ENCODE measurements around the gene APLP1.
"Not testable (repeated sequence)": the region's sequence is repeated elsewhere in the genome, so short reads cannot be mapped to it uniquely, and the experiment has no call there.

The APLP1 gene

DNA sequence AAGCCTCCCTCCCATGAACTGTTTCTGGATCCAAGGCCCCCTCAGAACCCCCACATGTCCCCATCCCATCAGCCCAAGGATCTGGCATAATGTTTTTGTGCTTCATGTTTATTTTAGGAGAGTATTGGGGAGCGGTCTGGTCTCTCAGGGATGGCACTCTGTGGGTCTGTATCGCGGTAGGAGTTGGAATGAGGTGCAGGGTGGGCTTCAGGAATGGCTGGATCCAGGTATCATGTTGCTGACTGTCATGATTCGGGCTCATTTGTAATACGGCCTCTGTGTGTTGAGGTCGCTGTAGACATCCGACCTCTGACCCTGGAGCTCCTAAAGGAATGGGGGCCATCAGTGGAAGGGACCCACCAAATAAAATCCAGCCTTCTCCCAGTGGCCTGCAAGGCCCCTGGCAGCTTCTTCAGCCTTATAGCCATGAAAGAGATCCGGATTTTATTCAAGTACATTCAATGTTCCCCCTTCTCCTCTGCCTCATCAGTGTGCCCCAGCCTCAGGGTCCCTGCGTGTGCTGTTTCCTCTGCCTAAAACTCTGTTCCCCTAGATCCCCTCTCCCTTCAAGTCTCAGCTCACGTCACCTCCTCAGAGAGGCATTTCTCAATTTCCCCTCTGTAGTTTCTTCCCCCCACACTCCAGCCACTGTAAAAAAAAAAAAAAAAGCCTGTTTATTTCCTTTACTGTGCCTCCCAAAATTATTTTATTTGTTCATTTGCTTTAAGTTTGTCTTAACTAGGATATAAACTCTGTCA lies 36.1 kb downstream of the APLP1 start:
- H3K9me3 ChIP-seq (ENCODE audit: control insufficient read depth, low read length) = no peaks in the 10 kb centered on the region

DNA sequence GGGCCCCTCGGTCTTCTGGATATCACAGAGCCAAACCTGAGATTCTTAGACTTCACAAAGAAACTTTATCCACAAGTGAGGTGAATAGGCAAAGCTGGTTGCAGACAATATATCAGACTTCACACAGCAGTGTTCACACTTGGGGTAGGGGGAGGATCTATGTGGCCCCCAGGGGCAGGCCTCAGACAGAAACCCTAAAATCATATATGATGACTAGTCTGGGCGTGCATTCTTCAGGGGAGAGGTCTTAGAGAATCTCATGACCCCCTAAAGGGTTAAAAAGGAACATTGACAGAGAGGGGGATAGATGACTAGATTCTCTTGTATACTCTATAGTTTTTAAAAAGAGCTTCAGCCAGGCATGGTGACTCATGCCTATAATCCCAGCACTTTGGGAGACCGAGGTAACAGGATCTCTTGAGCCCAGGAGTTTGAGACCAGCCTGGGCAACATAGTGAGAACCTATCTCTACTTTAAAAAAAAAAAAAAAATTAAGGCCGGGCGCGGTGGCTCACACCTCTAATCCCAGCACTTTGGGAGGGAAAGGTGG lies 36.9 kb downstream of the APLP1 start:
- no peak overlapping the region for H3K4me3 ChIP-seq (ENCODE audit: low read length)
- no peaks in the 10 kb centered on the region for H3K36me3 ChIP-seq (ENCODE audit: control insufficient read depth, insufficient read depth, low read length)
- H3K9me3 ChIP-seq (ENCODE audit: control insufficient read depth, low read length) = no peaks in the 10 kb centered on the region
- no peaks in the 10 kb centered on the region for H3K27me3 ChIP-seq (ENCODE audit: control insufficient read depth, insufficient read depth, low read length)
- peaks cover 6% of the 10 kb centered on the region for H3K4me1 ChIP-seq (ENCODE audit: control insufficient read depth, insufficient read depth, low read length)
- H3K9ac ChIP-seq (ENCODE audit: low read length) = no peak overlapping the region

More for the DNA sequence above, 36.1 kb downstream of the APLP1 start:
- Histone ChIP-seq H3K4me1 (ENCODE audit: control insufficient read depth, insufficient read depth, low read length) (peaks cover 6% of the 10 kb centered on the region), H3K27me3 (ENCODE audit: control insufficient read depth, insufficient read depth, low read length) (no peaks in the 10 kb centered on the region), H3K36me3 (ENCODE audit: control insufficient read depth, insufficient read depth, low read length) (no peaks in the 10 kb centered on the region), H3K9ac (ENCODE audit: low read length) (no peak overlapping the region), H3K4me3 (ENCODE audit: low read length) (no peak overlapping the region)

- Histone ChIP-seq H3K4me3 (ENCODE audit: low read length) (no peak overlapping the region), H3K36me3 (ENCODE audit: control insufficient read depth, insufficient read depth, low read length) (no peaks in the 10 kb centered on the region), H3K9me3 (ENCODE audit: control insufficient read depth, low read length) (no peaks in the 10 kb centered on the region), H3K4me1 (ENCODE audit: control insufficient read depth, insufficient read depth, low read length) (peaks cover 6% of the 10 kb centered on the region), H3K9ac (ENCODE audit: low read length) (peak overlapping the region; percentile 22), H3K27me3 (ENCODE audit: control insufficient read depth, insufficient read depth, low read length) (no peaks in the 10 kb centered on the region)
Observed at GRCh38 chr19:35907377-35907745, 39.0 kb downstream of the APLP1 start.

DNA sequence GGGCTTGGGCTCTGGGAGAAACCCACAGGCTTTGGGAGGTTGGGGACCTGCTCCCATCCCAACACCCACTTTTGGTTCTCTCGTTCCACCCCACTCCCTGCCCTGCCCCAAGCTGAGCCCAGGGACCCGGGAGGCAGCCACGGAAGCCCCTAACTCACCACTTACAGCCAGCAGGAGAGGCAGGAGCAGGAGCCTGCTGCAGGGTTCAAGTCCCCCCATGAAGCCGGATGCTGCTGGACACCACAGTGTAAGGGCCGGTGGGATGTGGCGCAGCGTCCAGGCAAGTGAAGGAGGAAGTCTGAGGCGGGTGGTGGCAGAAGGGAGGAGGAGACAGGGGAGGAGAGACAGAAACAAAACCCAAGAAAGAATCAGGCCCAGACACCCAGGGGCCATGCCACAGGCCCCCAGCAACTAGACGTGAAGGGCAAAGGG lies 39.7 kb downstream of the APLP1 start, which contains the start of gene TYROBP:
TYROBP (minus strand) TSS at position 286 of the 432 bp plus-strand sequence; CDS start at position 219, 67 bp downstream.
- Histone ChIP-seq H3K4me1 (ENCODE audit: control insufficient read depth, insufficient read depth, low read length) (peaks cover 6% of the 10 kb centered on the region), H3K9ac (ENCODE audit: low read length) (peak within 1 kb of the TSS; percentile 25), H3K36me3 (ENCODE audit: control insufficient read depth, insufficient read depth, low read length) (no peaks in the 10 kb centered on the region), H3K9me3 (ENCODE audit: control insufficient read depth, low read length) (no peaks in the 10 kb centered on the region), H3K4me3 (ENCODE audit: low read length) (no peak within 1 kb of the TSS), H3K27me3 (ENCODE audit: control insufficient read depth, insufficient read depth, low read length) (no peaks in the 10 kb centered on the region)

- H3K36me3 ChIP-seq (ENCODE audit: control insufficient read depth, insufficient read depth, low read length) = no peaks in the 10 kb centered on the region
- H3K27me3 ChIP-seq (ENCODE audit: control insufficient read depth, insufficient read depth, low read length) = no peaks in the 10 kb centered on the region
- no peaks in the 10 kb centered on the region for H3K4me1 ChIP-seq (ENCODE audit: control insufficient read depth, insufficient read depth, low read length)
- H3K4me3 ChIP-seq (ENCODE audit: low read length) = no peak overlapping the region
- no peaks in the 10 kb centered on the region for H3K9me3 ChIP-seq (ENCODE audit: control insufficient read depth, low read length)
- H3K9ac ChIP-seq (ENCODE audit: low read length) = peak overlapping the region; percentile 25
Observed at GRCh38 chr19:35908973-35909683, 40.8 kb downstream of the APLP1 start.

DNA sequence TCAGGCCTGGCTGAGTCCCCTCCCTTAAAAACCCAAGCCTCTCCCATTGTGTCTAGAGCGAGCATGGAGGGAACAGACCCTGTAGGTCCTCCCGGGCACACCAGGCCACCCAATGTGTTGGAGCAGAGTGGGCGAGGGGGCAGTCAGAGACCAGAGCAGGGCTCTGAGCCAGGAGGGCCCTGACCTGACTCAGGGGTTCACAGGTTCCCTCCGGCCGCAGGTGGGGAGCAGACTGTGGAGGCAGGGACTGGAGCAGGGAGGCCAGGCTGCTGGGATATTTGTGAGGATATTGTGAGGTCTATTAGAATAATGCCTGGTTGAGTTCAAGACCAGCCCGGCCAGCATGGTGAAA lies 41.3 kb downstream of the APLP1 start:
- no peak overlapping the region for H3K4me3 ChIP-seq (ENCODE audit: low read length)
- no peaks in the 10 kb centered on the region for H3K9me3 ChIP-seq (ENCODE audit: control insufficient read depth, low read length)
- H3K36me3 ChIP-seq (ENCODE audit: control insufficient read depth, insufficient read depth, low read length) = no peaks in the 10 kb centered on the region
- no peak overlapping the region for H3K9ac ChIP-seq (ENCODE audit: low read length)
- H3K27me3 ChIP-seq (ENCODE audit: control insufficient read depth, insufficient read depth, low read length) = no peaks in the 10 kb centered on the region
- H3K4me1 ChIP-seq (ENCODE audit: control insufficient read depth, insufficient read depth, low read length) = no peaks in the 10 kb centered on the region

DNA sequence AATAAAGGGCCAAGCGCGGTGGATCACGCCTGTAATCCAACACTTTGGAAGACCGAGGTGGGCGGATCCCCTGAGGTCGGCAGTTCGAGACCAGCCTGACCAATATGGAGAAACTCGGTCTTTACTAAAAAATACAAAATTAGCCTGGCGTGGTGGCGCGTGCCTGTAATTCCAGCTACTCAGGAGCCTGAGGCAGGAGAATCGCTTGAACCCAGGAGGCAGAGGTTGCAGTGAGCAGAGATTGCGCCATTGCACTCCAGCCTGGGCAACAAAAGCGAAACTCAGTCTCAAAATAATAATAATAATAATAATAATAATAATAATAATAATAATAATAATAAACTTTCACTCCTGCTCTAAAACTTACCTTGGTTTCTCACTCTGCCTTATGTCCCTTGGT lies 42.0 kb downstream of the APLP1 start:
- not testable (repeated sequence) for H3K4me1 ChIP-seq (ENCODE audit: control insufficient read depth, insufficient read depth, low read length); H3K4me3 ChIP-seq (ENCODE audit: low read length); H3K27me3 ChIP-seq (ENCODE audit: control insufficient read depth, insufficient read depth, low read length); H3K9ac ChIP-seq (ENCODE audit: low read length); H3K36me3 ChIP-seq (ENCODE audit: control insufficient read depth, insufficient read depth, low read length); H3K9me3 ChIP-seq (ENCODE audit: control insufficient read depth, low read length)

- Histone ChIP-seq H3K9ac (ENCODE audit: low read length) (no peak overlapping the region), H3K36me3 (ENCODE audit: control insufficient read depth, insufficient read depth, low read length) (no peaks in the 10 kb centered on the region), H3K9me3 (ENCODE audit: control insufficient read depth, low read length) (no peaks in the 10 kb centered on the region), H3K27me3 (ENCODE audit: control insufficient read depth, insufficient read depth, low read length) (no peaks in the 10 kb centered on the region), H3K4me1 (ENCODE audit: control insufficient read depth, insufficient read depth, low read length) (no peaks in the 10 kb centered on the region), H3K4me3 (ENCODE audit: low read length) (no peak overlapping the region)
Observed at GRCh38 chr19:35911173-35911572, 42.8 kb downstream of the APLP1 start.

DNA sequence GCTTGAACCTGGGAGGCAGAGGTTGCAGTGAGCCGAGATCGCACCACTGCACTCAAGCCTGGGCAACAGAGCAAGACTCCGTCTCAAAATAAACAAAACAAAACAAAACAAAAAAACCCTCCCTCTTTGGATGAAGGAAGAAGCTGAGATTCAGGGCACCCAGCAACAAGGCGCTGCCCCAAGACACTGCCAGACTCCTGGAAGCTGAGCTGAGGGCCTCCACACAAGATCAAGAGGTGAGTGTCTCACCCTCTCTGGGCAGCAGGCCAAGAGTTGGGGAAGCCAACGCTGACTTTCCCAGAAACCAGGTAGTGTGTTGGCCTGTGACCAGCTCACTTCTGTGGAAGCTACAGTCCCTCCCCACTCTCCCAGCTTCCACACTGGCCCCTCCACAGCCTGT lies 43.4 kb downstream of the APLP1 start:
- Histone ChIP-seq H3K4me1 (ENCODE audit: control insufficient read depth, insufficient read depth, low read length) (no peaks in the 10 kb centered on the region), H3K27me3 (ENCODE audit: control insufficient read depth, insufficient read depth, low read length) (no peaks in the 10 kb centered on the region)

GRCh38 chr19:35913589-35913988 lies 45.2 kb downstream of the APLP1 start:
- Histone ChIP-seq H3K4me3 (ENCODE audit: low read length) (no peak overlapping the region), H3K36me3 (ENCODE audit: control insufficient read depth, insufficient read depth, low read length) (no peaks in the 10 kb centered on the region), H3K9me3 (ENCODE audit: control insufficient read depth, low read length) (no peaks in the 10 kb centered on the region), H3K4me1 (ENCODE audit: control insufficient read depth, insufficient read depth, low read length) (no peaks in the 10 kb centered on the region), H3K9ac (ENCODE audit: low read length) (no peak overlapping the region), H3K27me3 (ENCODE audit: control insufficient read depth, insufficient read depth, low read length) (no peaks in the 10 kb centered on the region)

More for the DNA sequence above, 43.4 kb downstream of the APLP1 start:
- Histone ChIP-seq H3K9ac (ENCODE audit: low read length) (no peak overlapping the region), H3K36me3 (ENCODE audit: control insufficient read depth, insufficient read depth, low read length) (no peaks in the 10 kb centered on the region), H3K4me3 (ENCODE audit: low read length) (no peak overlapping the region), H3K9me3 (ENCODE audit: control insufficient read depth, low read length) (no peaks in the 10 kb centered on the region)

- Histone ChIP-seq H3K4me3 (ENCODE audit: low read length) (no peak overlapping the region), H3K4me1 (ENCODE audit: control insufficient read depth, insufficient read depth, low read length) (no peaks in the 10 kb centered on the region), H3K9ac (ENCODE audit: low read length) (no peak overlapping the region), H3K9me3 (ENCODE audit: control insufficient read depth, low read length) (no peaks in the 10 kb centered on the region), H3K36me3 (ENCODE audit: control insufficient read depth, insufficient read depth, low read length) (no peaks in the 10 kb centered on the region), H3K27me3 (ENCODE audit: control insufficient read depth, insufficient read depth, low read length) (no peaks in the 10 kb centered on the region)
Observed at GRCh38 chr19:35915443-35915842, 47.1 kb downstream of the APLP1 start.

DNA sequence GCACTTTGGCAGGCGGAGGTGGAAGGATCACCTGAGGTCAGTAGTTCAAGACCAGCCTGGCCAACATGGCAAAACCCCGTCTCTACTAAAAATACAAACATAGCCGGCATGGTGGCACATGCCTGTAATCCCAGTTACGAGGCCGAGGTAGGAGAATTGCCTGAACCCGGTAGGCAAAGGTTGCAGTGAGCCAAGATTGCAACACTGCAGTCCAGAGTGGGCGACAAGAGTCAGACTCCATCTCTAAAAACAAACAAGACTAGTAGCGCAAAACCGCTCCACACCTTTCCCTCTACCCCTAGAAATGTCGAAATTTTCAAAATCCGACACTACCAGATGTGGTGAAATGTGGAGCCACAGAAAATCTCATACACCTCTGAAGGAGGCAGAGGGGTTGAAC lies 50.9 kb downstream of the APLP1 start:
- H3K27me3 ChIP-seq (ENCODE audit: control insufficient read depth, insufficient read depth, low read length) = no peaks in the 10 kb centered on the region
- H3K36me3 ChIP-seq (ENCODE audit: control insufficient read depth, insufficient read depth, low read length) = no peaks in the 10 kb centered on the region
- H3K4me1 ChIP-seq (ENCODE audit: control insufficient read depth, insufficient read depth, low read length) = no peaks in the 10 kb centered on the region
- no peak overlapping the region for H3K4me3 ChIP-seq (ENCODE audit: low read length)
- no peaks in the 10 kb centered on the region for H3K9me3 ChIP-seq (ENCODE audit: control insufficient read depth, low read length)
- no peak overlapping the region for H3K9ac ChIP-seq (ENCODE audit: low read length)
